NT2/D1 (cell line): Measurements from ENCODE around the gene SH3BP4.

ENCODE experiments used
- SUZ12 ChIP-seq: IDR thresholded peaks from 2 replicates; pipeline ENCODE4 v1.6.1; 2011; ENCODE audit not compliant: insufficient read length, insufficient read depth; ENCODE audit errors: extremely low read depth
- YY1 ChIP-seq: IDR thresholded peaks from 2 replicates; pipeline ENCODE4 v1.6.1; 2011; ENCODE audit not compliant: insufficient read length, insufficient read depth
- ZNF274 ChIP-seq: IDR thresholded peaks from 2 replicates; pipeline ENCODE4 v1.6.1; 2011; ENCODE audit warnings: mild to moderate bottlenecking, low read depth, low read length

DNA sequence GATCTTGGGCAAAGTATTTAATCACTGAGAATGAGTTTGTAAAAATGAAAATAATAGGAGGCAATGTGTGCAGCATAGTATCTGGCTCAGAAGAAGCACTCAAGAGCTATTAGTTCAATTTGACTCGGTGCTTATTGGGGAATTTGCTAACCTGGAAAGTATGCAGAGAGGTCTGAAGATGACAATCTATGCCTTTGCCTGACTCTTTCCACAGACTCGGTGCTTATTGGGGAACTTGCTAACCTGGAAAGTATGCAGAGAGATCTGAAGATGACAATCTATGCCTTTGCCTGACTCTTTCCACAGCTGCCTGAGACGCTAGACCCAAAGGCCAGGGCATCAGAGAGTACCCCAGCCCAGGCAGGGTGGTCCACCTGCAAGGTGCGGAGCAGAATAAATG is 12.2 kb upstream of the SH3BP4 start:
- no peak for TF ChIP-seq ZNF274
- TF ChIP-seq YY1, result no peak
- TF ChIP-seq SUZ12, result no peak
